ENCODE measurements around the gene BCAR3.

The BCAR3 gene

GRCh38 chr1:93678491-93678890 is 3.1 kb downstream of the BCAR3 start:
- Histone ChIP-seq H3K23ac (ENCODE audit: low read length) (peak overlapping the region; percentile 40), H4K91ac (ENCODE audit: low read depth, low read length) (no peak overlapping the region), H3K79me1 (ENCODE audit: low read length) (peaks cover 15% of the 10 kb centered on the region), H3K9me3 (ENCODE audit: insufficient read depth, low read depth, low read length) (no peaks in the 10 kb centered on the region), H2BK120ac (ENCODE audit: insufficient read depth, low read length, poor library complexity) (no peak overlapping the region), H3K79me2 (ENCODE audit: control insufficient read depth, insufficient read depth, low read length, poor library complexity) (peaks cover 27% of the 10 kb centered on the region), H3K9ac (ENCODE audit: low read length) (no peak overlapping the region), H3K4me3 (ENCODE audit: low read depth, low read length) (no peak overlapping the region), H2AFZ (ENCODE audit: insufficient read depth, low read length, poor library complexity) (no peak overlapping the region), H2AK5ac (ENCODE audit: low read length) (no peak overlapping the region), H3K27me3 (ENCODE audit: insufficient read depth, low read length) (no peaks in the 10 kb centered on the region), H4K8ac (ENCODE audit: low read depth, low read length) (no peak overlapping the region), H3K4ac (ENCODE audit: low read depth, low read length) (peak overlapping the region; percentile 16), H3K27ac (ENCODE audit: low read depth, low read length) (no peak overlapping the region), H4K12ac (ENCODE audit: low read depth, low read length) (no peak overlapping the region), H2BK5ac (ENCODE audit: low read depth, low read length, poor library complexity) (no peak overlapping the region), H3K18ac (ENCODE audit: low read length) (no peak overlapping the region), H3K14ac (ENCODE audit: low read length) (no peak overlapping the region), H2BK12ac (ENCODE audit: low read length) (no peak overlapping the region), H3K36me3 (ENCODE audit: control insufficient read depth in 1 of 2, insufficient read depth in 2 of 2, low read length in 2 of 2) (peaks cover 9 to 10% of the 10 kb centered on the region in 2 experiments), H3K4me1 (ENCODE audit: control insufficient read depth in 1 of 2, insufficient read depth in 2 of 2, low read length in 2 of 2) (peaks cover 12 to 16% of the 10 kb centered on the region in 2 experiments), H3K4me2 (ENCODE audit: low read length) (no peak overlapping the region)
- no CpG with 5 or more reads among the region's 3 CpGs for WGBS (ENCODE audit: extremely low coverage, insufficient coverage, insufficient read length)
- DNase-seq: no peak

GRCh38 chr1:93677729-93678128 is 3.9 kb downstream of the BCAR3 start:
- Histone ChIP-seq H2AK5ac (ENCODE audit: low read length) (no peak overlapping the region), H3K23ac (ENCODE audit: low read length) (no peak overlapping the region), H3K4ac (ENCODE audit: low read depth, low read length) (peak overlapping the region; percentile 85), H2BK12ac (ENCODE audit: low read length) (no peak overlapping the region), H3K36me3 (ENCODE audit: control insufficient read depth in 1 of 2, insufficient read depth in 2 of 2, low read length in 2 of 2) (peaks cover 11% of the 10 kb centered on the region in 2 experiments), H3K27me3 (ENCODE audit: insufficient read depth, low read length) (no peaks in the 10 kb centered on the region), H3K4me2 (ENCODE audit: low read length) (no peak overlapping the region), H3K9me3 (ENCODE audit: insufficient read depth, low read depth, low read length) (no peaks in the 10 kb centered on the region), H2BK120ac (ENCODE audit: insufficient read depth, low read length, poor library complexity) (no peak overlapping the region), H4K91ac (ENCODE audit: low read depth, low read length) (no peak overlapping the region), H3K79me2 (ENCODE audit: control insufficient read depth, insufficient read depth, low read length, poor library complexity) (peaks cover 27% of the 10 kb centered on the region), H4K12ac (ENCODE audit: low read depth, low read length) (no peak overlapping the region), H3K18ac (ENCODE audit: low read length) (no peak overlapping the region), H2BK5ac (ENCODE audit: low read depth, low read length, poor library complexity) (no peak overlapping the region), H3K4me3 (ENCODE audit: low read depth, low read length) (no peak overlapping the region), H3K79me1 (ENCODE audit: low read length) (peaks cover 15% of the 10 kb centered on the region), H2AFZ (ENCODE audit: insufficient read depth, low read length, poor library complexity) (no peak overlapping the region), H3K9ac (ENCODE audit: low read length) (no peak overlapping the region), H3K4me1 (ENCODE audit: control insufficient read depth in 1 of 2, insufficient read depth in 2 of 2, low read length in 2 of 2) (peaks cover 12 to 18% of the 10 kb centered on the region in 2 experiments), H3K27ac (ENCODE audit: low read depth, low read length) (no peak overlapping the region), H4K8ac (ENCODE audit: low read depth, low read length) (no peak overlapping the region), H3K14ac (ENCODE audit: low read length) (no peak overlapping the region)
- no peak for DNase-seq
- no CpG with 5 or more reads among the region's 1 CpG for WGBS (ENCODE audit: extremely low coverage, insufficient coverage, insufficient read length)

GRCh38 chr1:93676427-93676826 is 5.2 kb downstream of the BCAR3 start:
- Histone ChIP-seq H3K14ac (ENCODE audit: low read length) (no peak overlapping the region), H4K8ac (ENCODE audit: low read depth, low read length) (no peak overlapping the region), H4K12ac (ENCODE audit: low read depth, low read length) (no peak overlapping the region), H3K4me1 (ENCODE audit: control insufficient read depth in 1 of 2, insufficient read depth in 2 of 2, low read length in 2 of 2) (peaks cover 12 to 15% of the 10 kb centered on the region in 2 experiments), H2BK12ac (ENCODE audit: low read length) (no peak overlapping the region), H3K79me2 (ENCODE audit: control insufficient read depth, insufficient read depth, low read length, poor library complexity) (peaks cover 25% of the 10 kb centered on the region), H3K4me3 (ENCODE audit: low read depth, low read length) (no peak overlapping the region), H3K9ac (ENCODE audit: low read length) (no peak overlapping the region), H3K4ac (ENCODE audit: low read depth, low read length) (peak overlapping the region; percentile 53), H2AFZ (ENCODE audit: insufficient read depth, low read length, poor library complexity) (no peak overlapping the region), H3K18ac (ENCODE audit: low read length) (no peak overlapping the region), H2AK5ac (ENCODE audit: low read length) (no peak overlapping the region), H3K79me1 (ENCODE audit: low read length) (peaks cover 9% of the 10 kb centered on the region), H4K91ac (ENCODE audit: low read depth, low read length) (no peak overlapping the region), H3K9me3 (ENCODE audit: insufficient read depth, low read depth, low read length) (no peaks in the 10 kb centered on the region), H3K36me3 (ENCODE audit: control insufficient read depth in 1 of 2, insufficient read depth in 2 of 2, low read length in 2 of 2) (peaks cover 16% of the 10 kb centered on the region in 2 experiments), H3K23ac (ENCODE audit: low read length) (no peak overlapping the region), H3K27me3 (ENCODE audit: insufficient read depth, low read length) (no peaks in the 10 kb centered on the region), H2BK5ac (ENCODE audit: low read depth, low read length, poor library complexity) (no peak overlapping the region), H3K4me2 (ENCODE audit: low read length) (no peak overlapping the region), H2BK120ac (ENCODE audit: insufficient read depth, low read length, poor library complexity) (no peak overlapping the region), H3K27ac (ENCODE audit: low read depth, low read length) (no peak overlapping the region)
- no peak for DNase-seq
- no CpG with 5 or more reads among the region's 6 CpGs for WGBS (ENCODE audit: extremely low coverage, insufficient coverage, insufficient read length)

- Histone ChIP-seq H3K4me3 (ENCODE audit: low read depth, low read length) (no peak overlapping the region), H3K79me1 (ENCODE audit: low read length) (peaks cover 4% of the 10 kb centered on the region), H2AK5ac (ENCODE audit: low read length) (no peak overlapping the region), H3K4me2 (ENCODE audit: low read length) (no peak overlapping the region), H4K12ac (ENCODE audit: low read depth, low read length) (no peak overlapping the region), H2BK5ac (ENCODE audit: low read depth, low read length, poor library complexity) (no peak overlapping the region), H4K8ac (ENCODE audit: low read depth, low read length) (no peak overlapping the region), H3K4me1 (ENCODE audit: control insufficient read depth in 1 of 2, insufficient read depth in 2 of 2, low read length in 2 of 2) (peaks cover 12 to 15% of the 10 kb centered on the region in 2 experiments), H3K9ac (ENCODE audit: low read length) (no peak overlapping the region), H3K23ac (ENCODE audit: low read length) (no peak overlapping the region), H3K36me3 (ENCODE audit: control insufficient read depth in 1 of 2, insufficient read depth in 2 of 2, low read length in 2 of 2) (peaks cover 16 to 18% of the 10 kb centered on the region in 2 experiments), H2AFZ (ENCODE audit: insufficient read depth, low read length, poor library complexity) (no peak overlapping the region), H3K14ac (ENCODE audit: low read length) (no peak overlapping the region), H3K27me3 (ENCODE audit: insufficient read depth, low read length) (no peaks in the 10 kb centered on the region), H3K27ac (ENCODE audit: low read depth, low read length) (no peak overlapping the region), H2BK12ac (ENCODE audit: low read length) (no peak overlapping the region), H3K18ac (ENCODE audit: low read length) (no peak overlapping the region), H4K91ac (ENCODE audit: low read depth, low read length) (no peak overlapping the region), H2BK120ac (ENCODE audit: insufficient read depth, low read length, poor library complexity) (no peak overlapping the region), H3K9me3 (ENCODE audit: insufficient read depth, low read depth, low read length) (no peaks in the 10 kb centered on the region), H3K79me2 (ENCODE audit: control insufficient read depth, insufficient read depth, low read length, poor library complexity) (peaks cover 20% of the 10 kb centered on the region), H3K4ac (ENCODE audit: low read depth, low read length) (peak overlapping the region; percentile 53)
- DNase-seq: no peak
- WGBS (ENCODE audit: extremely low coverage, insufficient coverage, insufficient read length): no CpG with 5 or more reads among the region's 5 CpGs
Measured at GRCh38 chr1:93675931-93676330, 5.7 kb downstream of the BCAR3 start.
